Stimulated activated CD8-positive, alpha-beta memory T cell treated with anti-CD3 and anti-CD28 coated beads, Interleukin-12 subunit alpha, Interleukin-12 subunit beta, amount 100 ng/mL, for 24 hours (primary cell): ENCODE data around the gene CENPT.
"Not testable (repeated sequence)": the region's sequence is repeated elsewhere in the genome, so short reads cannot be mapped to it uniquely, and the experiment has no call there.

Experiments used
- DNase-seq: peaks from one replicate; pipeline ENCODE4 v3.0.0-alpha.2; 2020; ENCODE audit errors: extremely low read depth

Gene CENPT

DNA sequence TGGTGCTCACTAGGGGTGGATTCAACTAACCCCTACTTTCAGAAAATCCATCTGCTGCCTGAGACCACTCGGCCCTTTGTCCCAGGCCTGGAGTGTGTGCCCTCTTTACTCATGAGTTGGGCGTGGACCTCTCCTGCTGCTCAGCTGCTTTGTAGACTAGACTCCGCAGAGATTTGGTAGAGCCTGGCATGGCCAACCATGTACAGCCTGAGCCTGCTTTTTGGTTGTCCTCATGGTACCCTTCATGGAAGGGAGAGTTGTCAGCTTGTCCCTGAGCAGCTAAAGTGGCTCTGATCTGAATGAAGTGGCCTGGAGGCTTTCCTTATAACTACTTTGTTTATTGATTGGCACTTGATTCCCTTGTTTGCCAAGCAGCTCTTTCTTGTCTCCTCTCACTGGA is 26.9 kb upstream of the CENPT start:
- no peak for DNase-seq

DNA sequence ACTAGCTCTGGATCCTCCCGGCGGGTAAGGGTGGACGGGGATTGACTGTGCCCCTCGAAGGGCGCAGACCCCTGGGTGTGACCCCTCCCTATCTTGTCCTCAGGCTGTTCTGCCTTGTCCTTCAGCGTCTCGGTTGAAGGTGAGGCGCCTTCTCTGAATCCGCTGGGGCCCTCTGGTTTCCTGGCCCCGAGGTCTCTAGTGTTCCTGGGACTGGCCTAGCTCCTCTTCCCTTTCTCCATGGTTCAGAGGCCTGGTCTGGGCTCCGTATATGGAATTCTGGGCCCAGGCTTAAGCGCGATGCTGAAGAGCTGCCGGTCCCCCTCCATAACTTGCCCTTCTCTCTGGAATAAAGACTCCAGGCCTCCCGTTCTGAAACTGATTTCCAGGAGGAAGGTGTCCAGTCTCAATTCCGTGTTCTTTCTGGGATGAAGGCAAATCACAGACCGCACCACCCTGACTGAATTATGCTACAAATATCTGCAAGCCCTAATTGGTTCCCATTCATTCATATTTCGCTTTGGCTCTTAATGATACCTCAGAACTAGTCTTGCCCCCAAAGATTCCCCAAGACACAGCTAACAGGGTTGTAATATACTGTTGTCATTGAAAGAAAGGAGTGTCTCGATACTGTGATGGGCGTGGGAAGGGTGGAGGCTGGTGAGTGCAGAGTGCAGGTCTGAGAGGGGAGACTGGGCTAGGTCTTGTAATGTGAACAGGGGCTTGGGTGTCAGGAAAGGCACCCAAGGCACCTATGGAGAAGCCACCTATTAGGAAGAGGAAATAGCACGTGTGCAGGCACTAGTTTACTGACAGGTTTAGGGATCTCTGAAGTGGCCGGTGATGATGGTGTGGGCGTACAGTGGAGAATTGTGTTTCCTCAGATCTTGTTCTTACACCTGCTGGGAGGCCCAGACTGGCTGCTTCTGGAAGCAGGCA is 26.2 kb upstream of the CENPT start:
- no peak for DNase-seq

DNA sequence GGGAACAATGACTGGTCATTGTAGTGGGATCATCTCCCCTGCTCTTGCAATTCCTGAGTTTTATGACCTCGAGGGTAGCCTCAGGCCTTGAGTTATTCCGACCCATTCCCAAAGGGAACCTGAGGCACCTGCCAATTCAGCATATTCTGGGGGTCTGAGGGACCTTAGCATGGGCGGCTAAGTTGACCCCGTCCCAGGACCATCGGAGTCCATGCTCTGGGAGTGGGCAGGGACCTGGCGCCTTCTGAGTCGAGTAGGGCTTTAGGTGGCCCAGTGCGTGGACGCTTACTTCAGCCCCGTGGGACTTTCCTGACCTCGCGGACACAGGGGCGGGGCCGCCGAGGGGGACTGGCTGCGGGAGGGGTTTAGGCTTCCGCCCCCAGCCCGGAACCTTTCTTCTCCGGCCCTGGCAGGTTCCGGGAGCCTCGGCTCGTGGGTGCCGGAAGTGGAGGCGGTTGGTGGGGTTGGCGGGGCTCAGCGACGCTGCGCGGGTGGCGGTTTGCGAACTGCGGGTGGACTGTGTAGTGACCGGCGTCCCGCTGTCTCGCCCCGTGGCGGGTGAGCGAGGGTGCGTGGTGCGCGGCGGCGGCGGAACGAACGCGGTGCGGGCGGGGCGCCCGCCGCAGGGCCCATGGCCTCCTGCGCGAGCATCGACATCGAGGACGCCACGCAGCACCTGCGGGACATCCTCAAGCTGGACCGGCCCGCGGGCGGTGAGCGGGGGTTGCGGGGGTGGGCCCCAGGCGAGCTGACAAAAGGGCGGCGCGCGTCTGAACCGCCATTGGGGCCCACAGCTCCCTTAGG is 25.3 kb upstream of the CENPT start, which contains the start of gene EDC4:
TSS of gene EDC4 (plus strand) at position 422 of the 804 bp plus-strand sequence. CDS start at position 632, 210 bp downstream.
- DNase-seq, result peak; percentile 68

DNA sequence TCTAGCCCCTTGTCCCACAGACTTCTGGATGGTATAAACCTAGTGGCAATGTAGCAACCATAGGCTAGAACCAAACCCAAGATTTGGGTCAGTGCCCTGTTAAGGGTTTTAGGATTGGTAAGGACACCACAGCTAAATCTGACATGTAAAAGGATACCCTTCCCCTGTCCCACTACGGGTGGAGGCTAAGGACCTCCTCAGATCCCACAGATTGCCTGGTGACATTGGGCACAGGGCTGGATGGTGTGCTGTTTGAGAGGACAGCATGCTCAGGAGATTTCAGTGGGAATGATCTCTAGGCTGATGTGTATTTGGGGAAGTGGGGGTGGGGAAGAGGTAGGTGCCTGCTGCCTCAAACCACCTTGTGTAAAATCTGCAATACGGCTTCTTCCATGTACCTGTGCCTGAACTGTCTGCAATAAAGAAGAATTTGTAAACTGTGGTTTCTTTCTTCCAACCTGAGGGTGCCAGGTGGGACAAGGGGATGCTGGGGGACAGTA is 24.7 kb upstream of the CENPT start:
- no peak for DNase-seq

DNA sequence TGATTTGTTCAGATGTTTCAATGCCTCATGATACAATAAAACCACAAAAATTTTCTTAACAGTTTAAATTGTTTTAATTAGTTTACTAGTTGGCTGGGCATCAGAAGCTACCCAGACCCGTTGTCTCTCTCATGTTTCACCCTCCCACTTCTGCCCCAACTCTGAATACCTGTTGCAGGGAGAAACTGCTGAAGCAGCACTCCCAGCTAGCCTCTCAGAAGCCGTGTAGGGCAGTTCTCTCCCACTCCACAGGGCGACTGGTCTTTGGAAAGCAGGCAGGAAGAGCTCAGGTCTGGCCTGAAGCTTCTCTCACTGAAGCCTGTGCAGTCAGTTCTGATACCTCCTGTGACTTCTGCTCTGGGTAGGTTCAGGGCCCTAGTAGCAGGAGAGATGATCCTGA is 23.8 kb upstream of the CENPT start:
- DNase-seq, result no peak

DNA sequence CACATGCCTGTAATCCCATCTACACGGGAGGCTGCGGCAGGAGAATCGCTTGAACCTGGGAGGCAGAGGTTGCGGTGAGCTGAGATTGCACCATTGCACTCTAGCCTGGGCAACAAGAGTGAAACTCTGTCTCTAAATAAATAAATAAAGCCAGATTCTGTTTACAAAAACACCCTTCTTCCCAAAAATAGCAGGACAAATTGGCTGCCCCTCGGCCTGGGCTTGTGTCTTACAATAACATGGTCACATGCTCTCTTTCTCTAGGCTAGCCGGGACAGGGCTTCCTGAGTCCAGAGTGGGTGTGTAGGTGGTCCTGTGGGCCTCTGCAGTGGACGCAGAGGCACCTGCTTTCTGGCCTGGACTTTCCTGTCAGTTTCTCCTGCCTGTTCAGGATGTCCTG is 22.2 kb upstream of the CENPT start:
- no peak for DNase-seq

DNA sequence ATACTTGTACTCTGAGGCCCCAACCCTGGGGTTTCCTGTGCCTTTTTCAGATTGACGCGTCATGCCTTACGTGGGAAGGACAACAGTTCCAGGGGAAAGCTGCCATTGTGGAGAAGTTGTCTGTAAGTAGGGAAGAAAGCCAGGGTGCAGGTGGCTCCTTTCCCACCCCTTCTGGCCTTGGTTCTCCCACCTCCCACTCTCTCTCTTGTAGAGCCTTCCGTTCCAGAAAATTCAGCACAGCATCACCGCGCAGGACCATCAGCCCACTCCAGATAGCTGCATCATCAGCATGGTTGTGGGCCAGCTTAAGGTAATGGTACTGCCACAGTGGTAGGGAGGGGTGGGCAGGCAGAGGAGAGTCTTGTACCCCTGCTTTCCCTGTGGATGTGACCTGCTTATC is 20.8 kb upstream of the CENPT start:
- DNase-seq, result no peak

DNA sequence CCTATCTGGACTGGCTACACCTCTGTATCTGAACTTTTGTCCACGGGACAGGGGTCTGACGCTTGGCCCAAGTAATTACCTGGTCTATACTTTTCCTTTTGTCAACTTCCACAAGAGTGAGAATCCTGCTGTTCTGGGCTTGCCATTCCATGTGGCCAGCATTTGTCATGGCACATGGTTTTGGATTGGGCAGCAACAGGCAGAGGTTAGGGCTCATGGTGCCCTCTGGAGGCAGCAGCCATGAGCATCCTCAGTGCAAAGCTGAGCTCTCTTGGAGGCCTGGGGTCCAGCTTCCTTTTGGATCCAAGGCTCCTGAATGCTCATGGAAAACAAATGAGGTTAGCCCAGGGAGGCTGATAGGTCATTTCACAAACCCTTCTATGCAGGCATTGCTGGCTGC is 17.8 kb upstream of the CENPT start:
- no peak for DNase-seq

DNA sequence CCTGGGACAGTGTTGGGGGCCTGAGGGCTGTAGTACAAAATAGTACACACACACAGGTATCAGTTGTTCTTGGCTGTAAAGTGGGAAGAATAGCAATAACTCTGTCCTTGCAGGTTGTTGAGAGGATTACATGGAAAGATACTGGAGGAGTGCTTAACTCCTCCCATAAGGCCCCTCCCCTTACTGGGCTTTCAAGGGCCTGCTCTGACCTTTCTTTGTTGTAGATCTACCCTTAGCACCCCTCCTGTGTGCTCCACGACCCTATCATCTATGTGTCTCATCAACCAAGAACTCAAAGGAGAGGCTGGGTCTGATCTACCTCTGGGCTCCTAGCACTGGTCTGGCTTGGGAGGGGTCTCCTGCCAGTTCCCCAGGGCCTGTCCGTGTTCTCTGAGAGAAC is 17.1 kb upstream of the CENPT start:
- no peak for DNase-seq

DNA sequence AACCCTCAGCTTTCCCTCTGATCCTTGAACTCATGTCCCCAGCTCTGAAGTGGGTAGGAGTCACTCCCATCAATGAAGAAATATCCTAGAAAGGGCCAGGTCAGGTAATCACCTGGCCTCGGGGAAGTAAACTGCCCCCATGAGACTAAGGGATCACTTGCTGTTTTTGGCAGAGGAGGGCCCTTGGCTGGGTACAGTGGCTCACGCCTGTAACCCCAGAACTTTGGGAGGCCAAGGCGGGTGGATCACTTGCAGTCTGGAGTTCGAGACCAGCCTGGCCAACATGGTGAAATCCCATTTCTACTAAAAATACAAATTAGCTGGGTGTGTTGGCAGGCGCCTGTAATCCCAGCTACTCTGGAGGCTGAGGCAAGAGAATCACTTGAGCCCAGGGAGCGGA is 16.6 kb upstream of the CENPT start:
- not testable (repeated sequence) for DNase-seq

DNA sequence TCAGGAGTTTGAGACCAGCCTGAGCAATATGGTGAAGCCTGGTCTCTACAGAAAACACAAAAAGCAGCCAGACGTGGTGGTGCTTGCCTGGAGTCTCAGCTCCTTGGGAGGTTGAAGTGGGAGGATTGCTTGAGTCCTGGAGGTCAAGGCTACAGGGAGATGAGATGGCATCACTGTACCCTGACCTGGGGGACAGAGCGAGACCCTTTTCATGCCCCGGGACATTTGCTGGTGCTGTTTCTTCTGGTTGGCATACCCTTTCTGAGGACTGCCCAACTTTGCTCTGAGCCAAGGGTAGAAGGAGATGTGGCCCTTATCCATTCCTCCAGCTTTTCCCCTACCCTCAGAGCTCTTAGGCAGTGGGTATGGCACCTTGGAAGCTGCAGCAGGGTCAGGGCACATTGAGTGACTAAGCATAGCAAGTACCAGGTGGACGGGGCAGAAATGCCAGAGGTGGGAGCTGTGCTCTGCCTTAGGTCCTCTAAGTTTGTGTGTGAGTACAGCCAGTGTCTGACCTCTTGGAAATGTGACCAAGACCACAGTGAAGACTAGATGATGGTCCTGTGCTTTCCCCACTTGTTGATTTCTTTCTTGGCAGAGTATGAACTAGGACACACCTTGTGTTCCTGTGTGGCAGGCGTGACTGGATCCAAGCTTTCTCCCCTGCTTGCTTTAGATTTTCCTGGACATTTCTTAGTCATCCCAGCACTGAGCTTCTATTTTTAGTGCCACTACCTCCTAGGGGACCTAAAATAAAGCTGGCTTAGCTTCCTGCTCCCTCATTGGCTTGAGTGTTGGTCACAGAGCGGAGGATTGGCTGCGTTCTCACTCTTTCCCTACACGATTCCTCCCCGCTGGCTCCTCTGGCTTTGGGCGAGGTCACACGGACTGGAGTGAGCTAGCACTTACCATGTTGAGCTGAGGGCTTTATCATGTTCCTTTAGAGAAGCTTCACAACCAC is 15.4 kb upstream of the CENPT start:
- no peak for DNase-seq

DNA sequence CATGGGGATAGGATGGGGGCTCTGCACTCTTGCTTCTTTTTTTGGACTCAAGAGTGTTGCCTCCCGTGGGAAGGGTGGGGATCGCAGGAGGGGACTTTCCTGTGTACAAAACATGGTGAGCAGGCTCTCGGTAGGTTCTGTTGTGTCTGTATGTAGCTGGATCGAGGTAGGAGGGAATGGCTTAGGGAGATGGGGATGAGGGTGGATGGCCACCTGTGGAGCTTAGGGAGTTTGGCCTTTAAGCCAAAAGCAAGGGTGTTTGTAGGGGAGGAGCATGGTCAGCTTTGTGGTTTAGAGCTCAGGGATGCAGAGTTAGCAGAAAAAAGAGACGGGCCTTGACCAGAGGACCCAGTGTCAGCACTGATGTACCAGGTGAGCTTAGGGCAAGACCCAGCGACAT is 14.4 kb upstream of the CENPT start:
- no peak for DNase-seq

DNA sequence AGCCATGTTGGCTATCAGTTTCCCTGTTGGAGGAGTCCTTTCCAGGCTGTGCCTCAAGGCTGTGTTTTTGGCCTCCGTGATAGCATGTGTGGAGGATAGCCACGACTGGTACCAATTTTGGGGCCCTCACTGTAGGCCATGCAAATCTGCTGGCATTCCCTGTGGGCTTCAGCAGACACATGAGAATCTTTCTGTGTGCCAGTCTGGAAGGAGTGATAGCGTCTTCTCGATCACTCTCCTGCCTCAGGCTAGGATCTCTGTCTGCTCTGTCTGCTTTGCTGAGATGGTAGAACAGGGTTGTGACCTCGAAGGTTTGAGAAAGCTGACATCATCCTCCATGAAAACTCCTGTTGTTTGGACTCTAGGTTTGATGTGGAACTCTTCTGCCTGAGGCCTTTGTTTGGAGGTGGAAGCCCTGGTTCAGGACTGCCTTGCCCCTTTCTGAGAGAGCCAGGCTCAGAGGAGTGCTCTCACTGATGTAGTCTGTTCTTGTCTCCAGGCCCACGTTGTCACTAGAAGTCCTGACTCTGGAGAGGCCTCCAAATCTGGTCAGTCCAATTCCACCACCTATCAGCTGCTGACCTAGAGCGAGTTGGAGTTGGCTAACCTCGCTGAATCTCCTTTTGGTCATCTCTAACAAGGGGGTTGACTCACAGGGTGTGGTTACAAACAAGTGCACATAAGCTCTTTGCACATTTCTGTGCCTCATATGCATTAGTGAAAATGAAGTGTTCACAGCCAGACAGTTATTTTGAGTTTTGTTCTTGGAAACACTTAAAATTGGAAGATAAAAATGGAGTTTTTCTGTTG is 13.3 kb upstream of the CENPT start:
- no peak for DNase-seq

DNA sequence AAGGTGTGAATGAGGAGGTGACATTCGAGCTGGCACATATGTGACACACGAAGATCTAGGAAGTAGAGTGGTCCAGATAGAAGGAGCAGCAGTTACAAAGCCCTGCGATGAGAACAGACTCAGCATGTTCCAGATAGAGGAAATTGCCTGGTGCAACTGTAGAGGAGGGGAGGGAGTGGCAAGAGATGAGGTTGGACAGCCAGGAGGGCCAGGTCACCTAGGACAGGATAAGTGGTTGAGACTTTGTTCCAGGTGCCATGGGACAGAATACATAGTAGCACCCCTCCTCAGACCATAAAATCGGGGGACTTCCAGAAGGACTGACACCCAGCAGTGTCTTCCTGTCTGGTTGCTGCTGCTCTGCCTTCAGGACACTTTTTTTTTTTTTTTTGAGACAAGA is 11.0 kb upstream of the CENPT start:
- no peak for DNase-seq

DNA sequence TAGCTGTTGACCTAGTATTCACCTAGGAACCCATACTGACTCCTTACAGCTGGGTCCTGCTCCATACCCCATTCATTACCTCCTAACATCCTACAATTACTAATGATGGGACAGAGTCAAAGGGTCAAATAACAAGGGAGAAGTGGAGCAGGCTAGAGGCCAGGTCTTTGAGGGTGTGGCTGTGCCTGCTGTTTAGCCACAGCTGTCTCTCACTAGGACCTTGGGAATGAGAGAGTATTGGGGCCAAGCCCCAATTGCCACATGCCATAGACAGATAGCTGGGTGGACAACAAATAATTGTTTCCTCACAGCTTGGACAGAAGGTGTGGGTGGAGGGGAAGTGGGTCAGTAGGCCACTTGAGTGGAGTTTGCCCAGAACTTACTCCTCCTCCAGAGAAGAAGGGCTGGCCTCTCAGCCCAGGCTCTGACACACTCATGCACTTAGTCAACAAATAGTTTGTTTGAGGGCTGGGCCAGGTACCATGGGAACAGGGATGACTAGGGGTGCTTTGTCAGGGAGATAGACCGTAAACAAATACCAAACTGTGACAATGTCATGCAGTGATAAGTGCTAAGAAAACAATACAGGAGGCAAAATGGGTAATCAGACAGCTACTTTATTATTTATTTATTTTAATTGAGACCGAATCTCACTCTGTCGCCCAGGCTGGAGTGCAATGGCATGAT is 10.2 kb upstream of the CENPT start:
- DNase-seq, result no peak

DNA sequence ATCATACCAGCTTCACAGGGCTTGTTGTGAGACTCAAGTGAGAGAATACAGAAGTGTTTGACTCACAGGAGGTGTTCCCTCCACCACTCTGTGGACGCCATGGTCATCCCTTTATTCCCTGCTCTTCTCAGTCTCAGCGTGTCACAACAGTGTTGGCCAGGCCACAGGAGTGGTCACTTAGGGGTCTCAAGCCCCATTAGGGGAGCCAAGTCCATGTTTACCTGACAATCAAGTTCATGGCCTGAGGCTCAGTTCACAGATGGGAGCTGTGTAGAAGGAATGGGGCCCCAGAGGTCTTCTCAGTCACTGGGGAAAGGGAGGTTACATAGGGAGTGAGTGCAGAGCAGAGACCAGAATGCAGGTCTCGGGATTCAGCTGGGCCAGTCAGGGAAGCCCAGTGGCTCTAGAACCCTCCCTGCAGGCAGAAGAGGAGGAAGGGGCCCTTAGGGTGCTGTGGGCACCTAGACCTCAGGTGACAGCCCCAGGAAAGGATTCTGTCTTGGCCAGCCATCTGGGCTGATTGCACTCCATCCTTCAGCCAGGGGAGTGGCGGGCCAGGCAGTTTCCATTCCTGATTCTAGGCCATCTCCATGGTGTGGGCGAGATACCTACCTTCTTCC is 9.5 kb upstream of the CENPT start:
- DNase-seq, result no peak

DNA sequence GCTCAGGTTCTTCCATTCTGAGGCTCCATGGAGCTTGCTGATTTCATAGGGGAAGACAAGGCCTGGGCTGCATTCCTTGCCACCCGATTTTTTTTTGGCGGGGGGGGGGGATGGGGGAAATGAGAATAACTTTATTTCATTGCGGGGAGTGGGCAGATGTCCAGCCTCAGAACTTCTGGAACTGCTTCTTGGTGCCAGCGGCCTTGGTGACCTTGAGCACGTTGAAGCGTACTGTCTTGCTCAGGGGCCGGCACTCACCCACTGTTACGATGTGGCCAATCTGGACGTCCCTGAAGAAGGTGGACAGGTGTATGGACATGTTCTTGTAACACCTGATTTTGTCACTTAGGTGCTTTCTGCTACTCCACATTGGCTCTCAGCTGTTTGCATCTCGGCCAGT is 8.3 kb upstream of the CENPT start:
- DNase-seq, result no peak

DNA sequence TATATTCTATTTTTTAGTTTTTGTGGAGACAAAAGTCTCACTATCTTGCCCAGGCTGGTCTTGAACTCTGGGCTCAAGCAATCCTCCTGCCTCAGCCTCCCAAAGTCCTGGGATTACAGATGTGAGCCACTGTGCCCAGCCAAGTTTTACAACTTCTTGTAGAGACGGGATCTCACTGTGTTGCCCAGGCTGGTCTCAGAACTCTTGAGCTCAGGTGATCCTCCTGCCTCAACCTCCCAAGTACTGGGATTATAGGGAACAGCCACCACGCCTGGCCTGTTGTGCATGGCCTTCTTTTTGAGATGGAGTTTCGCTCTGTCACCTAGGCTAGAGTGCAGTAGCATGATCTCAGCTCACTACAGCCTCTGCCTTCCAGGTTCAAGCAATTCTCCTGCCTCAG is 6.2 kb upstream of the CENPT start:
- no peak for DNase-seq

DNA sequence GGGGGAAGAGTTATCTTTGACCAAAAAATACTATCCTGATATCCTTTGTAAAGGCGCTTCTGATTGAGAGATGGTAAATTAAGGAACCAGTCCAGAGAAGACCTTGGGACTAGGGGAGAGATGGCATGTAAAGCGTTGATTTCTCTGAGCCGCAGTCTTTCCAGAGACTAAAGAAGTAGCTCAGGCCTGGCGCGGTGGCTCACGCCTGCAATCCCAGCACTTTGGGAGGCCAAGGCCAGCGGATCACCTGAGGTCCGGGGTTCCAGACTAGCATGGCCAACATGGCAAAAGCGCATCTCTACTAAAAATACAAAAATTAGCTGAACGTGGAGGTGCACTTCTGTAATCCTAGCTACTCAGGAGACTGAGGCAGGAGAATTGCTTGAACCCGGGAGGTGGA is 625 bp upstream of the CENPT start:
- no peak for DNase-seq
